Body of pancreas (tissue), 4 donors: ENCODE data around the gene GPR132. TPM values are rescaled to one million over a fixed set of nuclear protein-coding genes. Genes with fewer than 3 reads are reported as not detected.

Experiments
- ATAC-seq: fragments of 150-250 bp; one replicate; pipeline ENCODE4 v1.9.1; 2016
- DNase-seq, 4 donors: peaks; one replicate each; pipeline ENCODE4 v3.0.0-alpha.2; 2019
- H3K27ac ChIP-seq, 4 donors: fragments of 200-600 bp; sonication (generic); 1 replicate in 3 of 4; 2 replicates in 1 of 4; pipeline versions ENCODE4 v1.5.1 to v1.6.1; 2016 to 2019; ENCODE audit warnings: mild to moderate bottlenecking in 1 of 4, mixed read lengths in 1 of 4, moderate library complexity in 1 of 4
- H3K27me3 ChIP-seq, 2 donors: fragments of 200-600 bp; sonication (generic); one replicate each; pipeline ENCODE4 v1.6.0; 2016; ENCODE audit warnings: mild to moderate bottlenecking in 1 of 2
- H3K36me3 ChIP-seq, 2 donors: fragments of 200-600 bp; sonication (generic); replicated peaks in 1 of 2; 2 replicates each; pipeline ENCODE4 v1.5.1; 2016; ENCODE audit warnings: low read depth in 2 of 2; ENCODE audit not compliant: insufficient read depth in 1 of 2
- H3K4me1 ChIP-seq: fragments of 200-600 bp; sonication (generic); one replicate; pipeline ENCODE4 v1.6.0; 2016
- H3K4me3 ChIP-seq, 2 donors: fragments of 200-600 bp; sonication (generic); 1 replicate in 1 of 2; 2 replicates in 1 of 2; pipeline ENCODE4 v1.5.1; 2016 to 2019
- H3K9me3 ChIP-seq, 3 donors: fragments of 200-600 bp; sonication (generic); 1 replicate in 2 of 3; 2 replicates in 1 of 3; pipeline ENCODE4 v1.5.1; 2016
- POLR2A ChIP-seq, 3 donors: fragments of 450-650 bp; IDR thresholded peaks; one replicate each; pipeline ENCODE4 v1.6.1; 2016; ENCODE audit warnings: antibody characterized with exemption in 3 of 3, mild to moderate bottlenecking in 2 of 3
- WGBS, 2 donors: methylation state at CpG; one replicate each; pipeline ENCODE4 v1.1.5; 2017; 5-methylcytosine and 5-hydroxymethylcytosine counted together
- intact Hi-C: fragments of 100-400 bp; cut with DNase I; formaldehyde crosslinking; loops from one replicate; pipeline ENCODE4 v1.15.1; 2023
- total RNA-seq, 2 donors: library from RNA; depleted of rRNA; stranded (reverse); fragments of >200 nt; gene quantifications; one replicate each; pipeline ENCODE4 v1.1.0, GENCODE V29; 2016
- TF ChIP-seq, protein P1 (sequence below), 7 experiments: fragments of 450-650 bp in 4 of 7; fragments of 200-600 bp in 3 of 7; sonication (generic) in 3 of 7; IDR thresholded peaks; one replicate each; pipeline ENCODE4 v1.5.1; 2016 to 2019; ENCODE audit warnings: antibody characterized with exemption in 7 of 7

The GPR132 gene
- total RNA-seq, 2 donors from 2014 or later = 1.0 TPM; not detected in 1

GRCh38 chr14:105063056-105063455 is 2.2 kb downstream of the GPR132 start:
- DNase-seq (no peak), ATAC-seq (no peak)
- H3K4me1 ChIP-seq = peaks cover 13% of the 10 kb centered on the region
- TF ChIP-seq, protein P1, sequence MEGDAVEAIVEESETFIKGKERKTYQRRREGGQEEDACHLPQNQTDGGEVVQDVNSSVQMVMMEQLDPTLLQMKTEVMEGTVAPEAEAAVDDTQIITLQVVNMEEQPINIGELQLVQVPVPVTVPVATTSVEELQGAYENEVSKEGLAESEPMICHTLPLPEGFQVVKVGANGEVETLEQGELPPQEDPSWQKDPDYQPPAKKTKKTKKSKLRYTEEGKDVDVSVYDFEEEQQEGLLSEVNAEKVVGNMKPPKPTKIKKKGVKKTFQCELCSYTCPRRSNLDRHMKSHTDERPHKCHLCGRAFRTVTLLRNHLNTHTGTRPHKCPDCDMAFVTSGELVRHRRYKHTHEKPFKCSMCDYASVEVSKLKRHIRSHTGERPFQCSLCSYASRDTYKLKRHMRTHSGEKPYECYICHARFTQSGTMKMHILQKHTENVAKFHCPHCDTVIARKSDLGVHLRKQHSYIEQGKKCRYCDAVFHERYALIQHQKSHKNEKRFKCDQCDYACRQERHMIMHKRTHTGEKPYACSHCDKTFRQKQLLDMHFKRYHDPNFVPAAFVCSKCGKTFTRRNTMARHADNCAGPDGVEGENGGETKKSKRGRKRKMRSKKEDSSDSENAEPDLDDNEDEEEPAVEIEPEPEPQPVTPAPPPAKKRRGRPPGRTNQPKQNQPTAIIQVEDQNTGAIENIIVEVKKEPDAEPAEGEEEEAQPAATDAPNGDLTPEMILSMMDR (IDR thresholded peaks at IDR 0.05) = no peak
- no peak for TF ChIP-seq POLR2A (IDR thresholded peaks at IDR 0.05)
- WGBS, 2 donors = 57 to 76% methylated on average over 10 of the region's 10 CpGs
- no peak overlapping the region for H3K4me3 ChIP-seq
- no peaks in the 10 kb centered on the region for H3K36me3 ChIP-seq
- no peaks in the 10 kb centered on the region for H3K9me3 ChIP-seq
- intact Hi-C loops = no loop called here
- H3K27me3 ChIP-seq = no peaks in the 10 kb centered on the region
- peak overlapping the region in 1 of 4 donors; percentile 50 for H3K27ac ChIP-seq

- Histone ChIP-seq H3K27ac (no peak overlapping the region), H3K4me1 (peaks cover 13% of the 10 kb centered on the region)
- 83 to 87% methylated on average over 6 to 7 of the region's 7 CpGs for WGBS, 2 donors
Observed at GRCh38 chr14:105062048-105062433, 3.2 kb downstream of the GPR132 start.

GRCh38 chr14:105061428-105062047 is 3.7 kb downstream of the GPR132 start:
- peaks cover 13% of the 10 kb centered on the region for H3K4me1 ChIP-seq
- peak in 2 of 4 donors; percentile 26 to 40 for DNase-seq
- no peak for ATAC-seq
- no peaks in the 10 kb centered on the region for H3K36me3 ChIP-seq
- no peaks in the 10 kb centered on the region for H3K27me3 ChIP-seq
- TF ChIP-seq POLR2A (IDR thresholded peaks at IDR 0.05) = no peak
- no peaks in the 10 kb centered on the region for H3K9me3 ChIP-seq
- 41% methylated on average over 9 of the region's 13 CpGs; no CpG with 5 or more reads in 1 of the 2 donors for WGBS, 2 donors
- H3K27ac ChIP-seq = peak overlapping the region in 2 of 4 donors; percentile 17 to 55
- intact Hi-C loops = no loop called here
- H3K4me3 ChIP-seq = no peak overlapping the region

More at GRCh38 chr14:105062048-105062433, 3.2 kb downstream of the GPR132 start:
- Histone ChIP-seq H3K4me3 (no peak overlapping the region), H3K9me3 (no peaks in the 10 kb centered on the region), H3K27me3 (no peaks in the 10 kb centered on the region), H3K36me3 (no peaks in the 10 kb centered on the region)
- DNase-seq (no peak), ATAC-seq (no peak)
- intact Hi-C loops = no loop called here
- no peak for TF ChIP-seq POLR2A (IDR thresholded peaks at IDR 0.05)
- TF ChIP-seq, protein P1 (IDR thresholded peaks at IDR 0.05) = no peak

DNA sequence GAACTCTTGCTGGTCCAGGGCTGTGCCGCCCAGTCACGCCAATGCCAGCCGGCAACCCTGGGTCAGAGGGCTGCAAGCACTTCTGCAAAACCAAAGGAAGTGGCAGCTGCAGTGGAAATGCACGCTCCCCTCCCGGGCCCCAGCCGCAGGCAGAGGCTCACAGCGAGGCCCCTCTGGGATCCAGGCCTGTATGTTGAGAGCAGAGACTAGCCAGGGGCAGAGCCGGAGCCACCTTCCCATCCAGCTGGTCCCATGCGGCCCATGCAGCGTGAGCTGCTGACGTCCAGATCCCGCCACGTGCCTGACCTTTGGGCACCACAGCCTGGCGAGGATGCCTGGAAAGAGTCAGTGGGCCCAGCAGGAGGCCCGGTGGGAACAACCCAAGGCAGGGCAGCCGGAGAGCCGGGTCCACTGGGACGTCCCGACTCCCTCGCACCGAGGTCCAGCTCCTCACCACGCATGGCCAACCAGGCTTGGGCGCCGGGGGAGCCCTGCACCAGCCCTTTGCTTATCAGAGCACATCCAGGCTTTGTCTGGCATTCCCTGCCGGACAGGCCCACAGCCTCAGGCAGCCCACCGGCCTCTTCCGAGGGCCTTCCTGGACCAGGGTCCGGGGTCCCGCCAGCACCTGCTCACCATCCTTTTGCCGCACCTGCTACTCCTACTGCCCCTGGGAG is 4.3 kb downstream of the GPR132 start:
- Histone ChIP-seq H3K9me3 (no peaks in the 10 kb centered on the region), H3K27ac (peak overlapping the region in 2 of 4 donors; percentile 17 to 55), H3K36me3 (no peaks in the 10 kb centered on the region), H3K4me1 (peaks cover 13% of the 10 kb centered on the region), H3K4me3 (no peak overlapping the region), H3K27me3 (no peaks in the 10 kb centered on the region)
- 78% methylated on average over 23 of the region's 30 CpGs; no CpG with 5 or more reads in 1 of the 2 donors for WGBS, 2 donors
- DNase-seq = peak in 1 of 4 donors; percentile 53
- intact Hi-C loops = no loop called here
- no peak for ATAC-seq
- no peak for TF ChIP-seq POLR2A (IDR thresholded peaks at IDR 0.05)
- TF ChIP-seq, protein P1 (IDR thresholded peaks at IDR 0.05) = no peak

DNA sequence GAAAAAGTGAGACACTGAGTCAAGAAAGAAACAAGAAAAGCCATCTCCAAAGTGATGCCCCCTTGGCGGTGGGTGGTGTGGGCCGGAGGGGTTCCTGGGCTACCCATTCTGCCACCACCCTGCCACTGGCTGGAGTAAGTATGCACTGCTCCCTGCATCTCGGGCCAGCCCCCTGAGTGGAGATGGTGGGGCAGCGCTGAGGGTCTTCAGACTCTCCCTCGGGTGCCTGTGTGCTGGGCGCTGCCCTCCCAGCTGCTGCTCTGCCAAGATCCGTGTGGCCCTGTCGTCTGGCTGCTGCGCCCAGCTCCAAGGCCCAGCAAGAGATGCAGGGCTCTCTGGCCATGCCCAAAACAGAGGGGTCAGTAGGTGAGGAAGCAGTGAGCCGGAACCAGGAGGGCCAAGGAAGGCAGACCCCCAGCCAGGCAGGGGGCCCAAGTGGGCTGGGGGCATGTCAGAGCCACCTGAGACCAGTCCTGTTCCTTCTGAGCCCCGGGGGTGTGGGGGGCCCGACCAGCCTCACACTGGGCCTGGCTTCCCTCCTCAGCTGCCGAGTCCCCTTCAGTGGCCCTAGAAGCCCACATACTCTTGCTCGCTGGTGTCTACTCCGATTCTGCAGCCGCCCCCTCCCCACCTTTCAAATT is 5.2 kb downstream of the GPR132 start:
- Histone ChIP-seq H3K9me3 (no peaks in the 10 kb centered on the region), H3K36me3 (no peaks in the 10 kb centered on the region), H3K27ac (peak overlapping the region in 1 of 4 donors; percentile 3), H3K4me3 (no peak overlapping the region), H3K27me3 (no peaks in the 10 kb centered on the region), H3K4me1 (peaks cover 13% of the 10 kb centered on the region)
- intact Hi-C loops = no loop called here
- TF ChIP-seq, protein P1 (IDR thresholded peaks at IDR 0.05) = no peak
- 79 to 81% methylated on average over 4 to 16 of the region's 16 CpGs for WGBS, 2 donors
- no peak for DNase-seq
- no peak for ATAC-seq
